HepG2 (cell line): Measurements from ENCODE around the gene OTP. TPM values are rescaled to one million over a fixed set of nuclear protein-coding genes. Genes with fewer than 3 reads are reported as not detected.

Experiments
- EED ChIP-seq: sonication (generic); formaldehyde crosslinking; IDR thresholded peaks from 2 replicates; pipeline ENCODE4 v1.5.0; 2020; ENCODE audit warnings: mild to moderate bottlenecking, missing genetic modification reagents
- FLYWCH1 ChIP-seq: sonication (generic); formaldehyde crosslinking; IDR thresholded peaks from 2 replicates; pipeline ENCODE4 v1.8.1; 2023; ENCODE audit warnings: mild to moderate bottlenecking, missing genetic modification reagents
- GATAD1 ChIP-seq: IDR thresholded peaks from 2 replicates; pipeline ENCODE4 v1.6.1; 2016; ENCODE audit warnings: missing genetic modification reagents, missing compliant biosample characterization
- HOXA9 ChIP-seq: sonication (generic); formaldehyde crosslinking; IDR thresholded peaks from 2 replicates; pipeline ENCODE4 v1.8.1; 2022; ENCODE audit warnings: missing genetic modification reagents, mild to moderate bottlenecking, moderate library complexity, borderline replicate concordance
- IKZF4 ChIP-seq: sonication (generic); formaldehyde crosslinking; IDR thresholded peaks from 2 replicates; pipeline ENCODE4 v1.5.1; 2020; ENCODE audit warnings: borderline replicate concordance, mild to moderate bottlenecking, low read depth, missing genetic modification reagents; ENCODE audit errors: not compliant biosample characterization
- KMT2B ChIP-seq: IDR thresholded peaks from 2 replicates; pipeline ENCODE4 v1.6.1; 2016; ENCODE audit warnings: missing genetic modification reagents, missing compliant biosample characterization
- MAFK ChIP-seq, 2 experiments: IDR thresholded peaks in 1 of 2; conservative IDR thresholded peaks in 1 of 2; 2 replicates each; pipeline ENCODE4 v1.6.1; 2011; ENCODE audit warnings: improper control_type of control experiment in 2 of 2, low read length in 2 of 2
- MLLT10 ChIP-seq: sonication (generic); formaldehyde crosslinking; IDR thresholded peaks from 2 replicates; pipeline ENCODE4 v1.4.0; 2020; ENCODE audit warnings: missing genetic modification reagents
- MYPOP ChIP-seq: sonication (generic); formaldehyde crosslinking; IDR thresholded peaks from 2 replicates; pipeline ENCODE4 v1.8.1; 2023; ENCODE audit warnings: mild to moderate bottlenecking, moderate library complexity, missing genetic modification reagents
- POLR2AphosphoS2 ChIP-seq: IDR thresholded peaks from 2 replicates; pipeline ENCODE4 v1.6.1; 2011; ENCODE audit warnings: low read depth, low read length, improper control_type of control experiment
- RXRB ChIP-seq: IDR thresholded peaks from 2 replicates; pipeline ENCODE4 v1.6.1; 2016; ENCODE audit warnings: borderline replicate concordance, missing genetic modification reagents, missing compliant biosample characterization
- SMARCE1 ChIP-seq: fragments of 450-650 bp; IDR thresholded peaks from 2 replicates; pipeline ENCODE4 v1.6.1; 2017; ENCODE audit warnings: borderline replicate concordance
- SP140L ChIP-seq: sonication (generic); formaldehyde crosslinking; IDR thresholded peaks from 2 replicates; pipeline ENCODE4 v1.4.0; 2020; ENCODE audit warnings: missing genetic modification reagents, borderline replicate concordance
- USF2 ChIP-seq, 2 experiments: sonication (generic) in 1 of 2; formaldehyde crosslinking in 1 of 2; IDR thresholded peaks; 2 replicates each; pipeline versions ENCODE4 v1.5.1 to v1.6.1; 2011 to 2020; ENCODE audit warnings: borderline replicate concordance in 1 of 2, low read depth in 1 of 2, low read length in 1 of 2, mild to moderate bottlenecking in 1 of 2, missing genetic modification reagents in 1 of 2, moderate library complexity in 1 of 2
- ZBTB8A ChIP-seq: sonication (generic); formaldehyde crosslinking; IDR thresholded peaks from 2 replicates; pipeline ENCODE4 v1.4.0; 2020; ENCODE audit warnings: mild to moderate bottlenecking, low read depth, missing genetic modification reagents, borderline replicate concordance
- ZIK1 ChIP-seq: sonication (generic); formaldehyde crosslinking; IDR thresholded peaks from 2 replicates; pipeline ENCODE4 v1.5.0; 2020; ENCODE audit warnings: mild to moderate bottlenecking, low read depth, missing genetic modification reagents, borderline replicate concordance
- ZNF501 ChIP-seq: sonication (generic); formaldehyde crosslinking; IDR thresholded peaks from 2 replicates; pipeline ENCODE4 v1.5.1; 2020; ENCODE audit warnings: mild to moderate bottlenecking, moderate library complexity, missing genetic modification reagents
- ZNF550 ChIP-seq: sonication (generic); formaldehyde crosslinking; IDR thresholded peaks from 2 replicates; pipeline ENCODE4 v1.4.0; 2020; ENCODE audit warnings: mild to moderate bottlenecking, missing genetic modification reagents, borderline replicate concordance
- ZNF574 ChIP-seq: sonication (generic); formaldehyde crosslinking; IDR thresholded peaks from 2 replicates; pipeline ENCODE4 v1.4.0; 2020; ENCODE audit warnings: missing genetic modification reagents
- ZNF589 ChIP-seq: sonication (generic); formaldehyde crosslinking; conservative IDR thresholded peaks from 2 replicates; pipeline ENCODE4 v1.8.0; 2022; ENCODE audit warnings: mild to moderate bottlenecking, moderate library complexity, missing genetic modification reagents
- ZNF781 ChIP-seq: sonication (generic); formaldehyde crosslinking; IDR thresholded peaks from 2 replicates; pipeline ENCODE4 v1.5.1; 2020; ENCODE audit warnings: borderline replicate concordance, mild to moderate bottlenecking, missing genetic modification reagents; ENCODE audit errors: not compliant biosample characterization
- ZNF816 ChIP-seq: sonication (generic); formaldehyde crosslinking; IDR thresholded peaks from 2 replicates; pipeline ENCODE4 v1.8.0; 2022; ENCODE audit warnings: missing genetic modification reagents, mild to moderate bottlenecking, borderline replicate concordance
- polyA plus RNA-seq, 8 experiments: library from polyadenylated mRNA; depleted of rRNA in 3 of 8; stranded (reverse) in 7 of 8; unstranded in 1 of 8; fragments of >200 nt; fragmentation: Illumina TruSeq in 4 of 8; extraction: Trizol in 4 of 8; gene quantifications; 2 replicates each; pipeline versions ENCODE4 v1.2.1 to v1.2.3, GENCODE V29; 2011 to 2016; ENCODE audit warnings: low read depth in 4 of 8, missing spikeins in 1 of 8, mixed read lengths in 1 of 8; ENCODE audit not compliant: insufficient read depth in 1 of 8
- total RNA-seq, 5 experiments: library from RNA; depleted of rRNA; stranded (reverse); fragments of >200 nt; fragmentation: Illumina TruSeq; extraction: Trizol; gene quantifications; 2 replicates each; pipeline ENCODE4 v1.2.3, GENCODE V29; 2016; ENCODE audit warnings: low read depth in 1 of 5
- TF ChIP-seq, protein P1 (sequence below): sonication (generic); formaldehyde crosslinking; IDR thresholded peaks from 2 replicates; pipeline ENCODE4 v1.8.0; 2022; ENCODE audit warnings: mild to moderate bottlenecking, missing genetic modification reagents, moderate library complexity

The OTP gene
- total and polyA plus RNA-seq, 2 of the 13 experiments (the other 11 are each of a cell fraction or from before 2014, with no cell fraction given): not detected

- TF ChIP-seq HOXA9 (no peak), POLR2AphosphoS2 (no peak), ZNF574 (CRISPR knock-in tag) (peak; percentile 48; the same call in 1 of the 2 replicates), KMT2B (CRISPR knock-in tag) (no peak), ZIK1 (CRISPR knock-in tag) (no peak), SP140L (CRISPR knock-in tag) (no peak), MYPOP (CRISPR knock-in tag) (peak; percentile 99), RXRB (no peak), ZNF816 (CRISPR knock-in tag) (no peak), ZNF501 (CRISPR knock-in tag) (no peak), ZNF550 (no peak), USF2 (IDR thresholded peaks at IDR 0.05; ENCODE audit: low read depth, low read length) (no peak), USF2 (CRISPR knock-in tag; IDR thresholded peaks at IDR 0.05; ENCODE audit: borderline replicate concordance) (no peak), GATAD1 (no peak), MAFK (conservative IDR thresholded peaks at IDR 0.05 in 1 of 2, IDR thresholded peaks at IDR 0.05 in 1 of 2; ENCODE audit: low read length in 2 of 2) (no peak), ZNF589 (CRISPR knock-in tag) (no peak), FLYWCH1 (CRISPR knock-in tag) (no peak), IKZF4 (CRISPR knock-in tag) (no peak), MLLT10 (CRISPR knock-in tag) (no peak), ZBTB8A (CRISPR knock-in tag) (no peak), EED (CRISPR knock-in tag) (no peak; the same call in 1 of the 2 replicates), SMARCE1 (no peak), ZNF781 (CRISPR knock-in tag) (no peak)
- TF ChIP-seq, protein P1, sequence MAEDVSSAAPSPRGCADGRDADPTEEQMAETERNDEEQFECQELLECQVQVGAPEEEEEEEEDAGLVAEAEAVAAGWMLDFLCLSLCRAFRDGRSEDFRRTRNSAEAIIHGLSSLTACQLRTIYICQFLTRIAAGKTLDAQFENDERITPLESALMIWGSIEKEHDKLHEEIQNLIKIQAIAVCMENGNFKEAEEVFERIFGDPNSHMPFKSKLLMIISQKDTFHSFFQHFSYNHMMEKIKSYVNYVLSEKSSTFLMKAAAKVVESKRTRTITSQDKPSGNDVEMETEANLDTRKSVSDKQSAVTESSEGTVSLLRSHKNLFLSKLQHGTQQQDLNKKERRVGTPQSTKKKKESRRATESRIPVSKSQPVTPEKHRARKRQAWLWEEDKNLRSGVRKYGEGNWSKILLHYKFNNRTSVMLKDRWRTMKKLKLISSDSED (CRISPR knock-in tag): no peak
Measured at GRCh38 chr5:77630114-77630680, 8.3 kb downstream of the OTP start (continued).
